Superior temporal gyrus (tissue), 1 donor: ENCODE measurements around the gene ITGA11.
A peak's percentile ranks its signal among the peaks of the same experiment; 100 is the strongest.

Experiments used
- DNase-seq: peaks from one replicate; pipeline ENCODE4 v3.0.0-alpha.2; 2016; ENCODE audit errors: extremely low spot score

Gene ITGA11

DNA sequence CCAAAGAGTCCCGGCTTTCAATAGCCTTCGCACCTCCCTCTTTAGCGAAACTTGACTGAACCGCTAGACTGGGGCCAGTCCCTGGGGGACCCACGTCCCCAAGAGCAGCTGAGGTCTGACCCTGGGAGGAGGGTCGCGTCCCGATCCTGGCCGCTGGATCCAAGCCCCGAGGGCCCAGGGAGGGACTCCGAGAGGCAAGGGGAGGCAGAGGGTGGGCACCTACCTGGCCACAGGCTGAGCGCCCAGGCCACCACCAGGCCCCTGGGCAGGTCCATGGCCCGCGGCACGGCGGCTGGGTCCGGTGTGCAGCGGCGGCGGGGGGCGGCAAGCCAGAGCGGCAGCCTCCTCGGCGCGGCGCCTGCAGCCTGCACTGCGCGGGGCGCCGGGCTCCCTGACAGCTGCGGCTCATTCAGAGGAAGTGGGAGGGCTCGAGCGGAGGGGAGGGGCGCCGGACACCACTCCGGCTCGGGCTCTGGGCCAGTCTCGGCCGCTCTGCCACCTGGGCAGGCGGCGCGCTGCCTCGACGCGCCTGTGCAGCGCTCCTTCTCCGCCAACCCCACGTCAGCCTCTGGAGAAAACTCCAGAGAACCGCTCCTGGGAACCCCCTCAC lies at the start of gene ITGA11:
Gene ITGA11, minus strand, starts transcription at position 372 of the 610 bp plus-strand sequence. Its CDS starts 97 bp downstream, at position 275.
- DNase-seq = no peak

DNA sequence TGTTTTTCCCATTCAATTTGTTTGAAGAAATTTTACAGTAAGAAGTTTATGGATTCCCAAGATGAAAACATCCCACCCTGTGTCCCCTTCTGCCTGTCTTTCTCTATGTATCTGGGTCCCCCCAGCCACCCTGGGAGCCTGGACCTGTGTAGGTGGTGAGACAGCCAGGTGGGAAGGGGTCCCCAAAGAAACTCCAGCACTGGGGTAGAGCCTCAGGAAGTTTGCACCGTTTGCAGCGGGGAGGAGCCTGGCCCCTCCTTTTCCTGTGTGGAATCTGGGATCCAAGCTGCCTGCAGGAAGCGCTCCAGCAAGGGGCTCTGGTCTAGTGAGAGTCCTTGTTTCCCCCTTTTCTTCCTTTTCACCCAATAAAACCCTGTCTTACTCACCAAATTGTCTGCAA lies 49.4 kb upstream of the ITGA11 start:
- DNase-seq = no peak

DNA sequence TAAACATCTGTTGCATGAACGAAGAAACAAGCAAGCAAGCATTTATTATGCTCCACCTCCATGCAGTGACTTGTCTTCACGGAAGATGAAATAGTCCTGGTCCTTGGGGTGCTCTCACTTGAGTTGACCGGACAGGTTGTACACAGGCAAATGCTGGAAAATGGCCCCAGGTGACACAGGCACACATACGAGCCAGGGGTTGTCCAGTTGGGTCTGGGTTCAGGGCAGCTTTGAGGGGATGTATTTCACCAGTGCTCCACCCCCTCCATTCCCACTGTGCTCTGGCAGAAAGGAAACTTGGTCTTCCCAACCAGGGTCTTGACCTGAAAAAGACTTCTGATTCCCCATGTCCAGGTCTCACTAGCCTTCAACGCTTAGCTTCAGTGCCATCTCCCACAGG lies 48.3 kb upstream of the ITGA11 start:
- no peak for DNase-seq

DNA sequence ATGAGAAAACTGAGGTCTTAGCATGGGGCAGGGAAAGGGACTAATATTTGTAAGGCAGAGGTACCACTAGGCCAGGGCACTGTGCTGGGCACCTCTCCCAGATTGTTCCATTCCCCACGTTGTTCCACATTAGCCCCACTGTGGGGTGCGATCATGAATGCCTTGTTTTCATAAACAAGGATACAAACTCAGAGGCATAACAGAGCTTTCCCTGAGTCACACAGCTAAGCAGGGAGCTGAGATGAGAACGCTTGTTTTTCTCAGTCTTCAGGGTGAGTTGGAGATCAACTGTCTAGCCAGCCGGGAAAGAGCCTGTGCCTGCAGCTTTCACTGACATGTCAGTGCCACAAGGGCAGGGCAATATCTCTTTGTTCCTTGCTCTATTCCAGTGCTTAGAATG lies 47.9 kb upstream of the ITGA11 start:
- peak; percentile 13 for DNase-seq

- peak; percentile 42 for DNase-seq
Measured at GRCh38 chr15:68479406-68479805, 47.4 kb upstream of the ITGA11 start.

GRCh38 chr15:68478853-68479252 lies 46.9 kb upstream of the ITGA11 start:
- DNase-seq = no peak

- no peak for DNase-seq
Measured at GRCh38 chr15:68475449-68475848, 43.5 kb upstream of the ITGA11 start.

- DNase-seq = no peak
Measured at GRCh38 chr15:68471541-68471940, 39.6 kb upstream of the ITGA11 start.

GRCh38 chr15:68470976-68471375 lies 39.0 kb upstream of the ITGA11 start:
- no peak for DNase-seq

- no peak for DNase-seq
Measured at GRCh38 chr15:68470049-68470742, 38.2 kb upstream of the ITGA11 start.

DNA sequence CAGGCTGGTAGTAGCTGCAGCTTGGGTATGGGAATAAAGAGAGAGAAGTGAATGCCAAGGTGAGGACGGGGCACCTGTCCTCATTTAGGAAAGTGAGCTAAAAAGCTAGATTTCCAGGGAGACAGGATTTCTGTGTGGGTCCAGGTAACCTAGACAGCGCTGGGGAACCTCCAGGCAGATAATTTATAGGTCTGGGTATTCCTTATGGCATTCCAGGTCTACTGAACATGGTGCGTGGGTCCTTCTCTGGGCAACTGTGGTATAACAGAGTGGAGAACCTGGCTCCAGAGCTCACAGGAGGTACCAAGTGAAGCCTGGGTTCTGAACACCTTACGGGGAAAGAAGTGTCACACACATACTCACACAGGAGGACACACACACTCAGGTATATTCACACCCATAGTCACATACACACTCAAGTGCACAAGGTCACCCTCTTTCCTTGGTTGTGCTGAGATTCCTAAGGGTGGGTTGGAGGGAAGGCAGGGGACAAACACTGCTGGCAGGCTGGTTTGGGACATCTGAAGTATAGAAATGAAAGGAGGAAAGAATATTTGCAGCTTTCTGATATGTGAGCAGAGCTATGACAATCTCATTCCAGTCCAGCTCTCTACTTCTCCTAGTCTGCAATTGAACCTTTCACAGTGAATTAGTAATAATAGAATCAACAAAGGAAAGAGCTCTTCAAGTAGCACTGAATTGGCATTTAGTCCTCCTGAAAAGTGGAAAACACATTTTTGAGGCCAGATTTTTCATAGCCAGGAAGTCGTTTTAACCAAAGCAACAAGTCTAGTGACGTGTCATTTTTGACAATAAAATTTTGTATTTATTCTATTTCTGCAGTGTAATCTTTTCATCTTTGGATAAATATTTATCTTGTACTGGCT lies 37.4 kb upstream of the ITGA11 start:
- DNase-seq = no peak

GRCh38 chr15:68466876-68467275 lies 34.9 kb upstream of the ITGA11 start:
- no peak for DNase-seq

- DNase-seq = no peak
Measured at GRCh38 chr15:68465861-68466560, 34.0 kb upstream of the ITGA11 start.

DNA sequence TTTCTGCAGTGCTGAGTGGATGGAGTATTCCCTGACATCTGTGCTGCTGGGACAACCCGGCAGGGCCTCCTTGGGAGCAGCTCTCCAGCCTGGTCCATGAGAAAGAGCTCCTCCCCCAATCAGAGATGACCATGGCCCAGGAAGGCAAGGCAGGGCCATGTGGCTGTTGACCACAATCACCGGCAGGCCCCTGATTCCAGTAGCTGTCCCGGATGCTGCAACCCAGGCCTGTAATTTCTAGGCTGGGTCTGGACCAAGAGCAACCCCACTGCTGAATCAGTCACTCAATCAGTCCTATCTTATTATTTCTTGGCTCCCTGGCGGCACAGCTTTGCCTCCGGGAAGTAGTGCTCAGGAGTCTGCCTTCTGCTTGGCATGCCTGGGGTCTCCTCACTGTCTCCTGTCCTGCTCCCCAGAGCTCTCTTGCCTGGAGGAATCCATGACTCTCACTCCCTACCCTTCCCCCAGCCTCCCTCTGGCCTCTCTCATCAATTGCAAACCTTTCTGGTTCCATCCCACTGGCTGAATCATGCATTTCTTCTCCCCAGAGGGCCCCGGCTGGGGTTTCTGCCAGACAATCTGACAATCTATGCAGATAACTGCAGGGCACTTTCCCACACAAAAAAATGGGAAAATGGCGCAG lies 32.6 kb upstream of the ITGA11 start:
- no peak for DNase-seq

GRCh38 chr15:68463996-68464395 lies 32.0 kb upstream of the ITGA11 start:
- DNase-seq = no peak

DNA sequence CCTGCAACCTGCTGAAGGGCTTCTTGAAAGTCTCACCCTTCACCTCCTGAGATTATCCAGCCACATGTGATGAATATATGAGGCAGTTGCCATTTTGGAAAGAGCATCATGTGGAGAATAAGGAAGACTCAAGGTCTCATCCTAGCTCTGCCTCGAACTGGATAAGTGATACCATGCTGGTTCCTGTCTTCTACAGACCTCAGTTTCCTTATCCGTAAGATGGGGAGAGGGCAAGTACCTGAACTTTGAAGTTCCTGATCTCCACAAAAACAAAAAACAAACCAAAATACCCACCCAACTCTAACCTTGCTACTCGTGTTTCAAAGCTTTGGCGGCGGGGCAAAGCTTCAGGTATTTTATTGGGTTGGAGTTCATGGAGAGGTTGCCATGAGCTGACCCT lies 31.5 kb upstream of the ITGA11 start:
- DNase-seq = no peak

DNA sequence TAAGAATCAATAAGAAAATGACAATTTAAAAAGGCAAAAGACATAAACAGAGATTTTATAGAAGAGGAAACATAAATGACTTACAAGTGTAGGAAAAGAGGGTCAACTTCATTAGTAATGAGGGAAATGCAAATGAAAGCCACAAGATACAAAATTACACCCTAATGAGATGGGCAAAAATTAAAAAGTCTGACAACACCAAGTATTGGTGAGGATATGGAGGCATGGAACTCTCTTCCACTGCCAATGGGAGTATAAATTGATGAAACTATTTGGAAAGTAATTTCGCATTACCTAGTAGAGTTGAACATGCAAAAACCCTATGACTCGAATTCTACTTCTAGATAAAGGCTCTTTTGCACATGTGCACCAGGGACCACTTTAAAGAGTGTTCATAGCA lies 28.2 kb upstream of the ITGA11 start:
- no peak for DNase-seq

DNA sequence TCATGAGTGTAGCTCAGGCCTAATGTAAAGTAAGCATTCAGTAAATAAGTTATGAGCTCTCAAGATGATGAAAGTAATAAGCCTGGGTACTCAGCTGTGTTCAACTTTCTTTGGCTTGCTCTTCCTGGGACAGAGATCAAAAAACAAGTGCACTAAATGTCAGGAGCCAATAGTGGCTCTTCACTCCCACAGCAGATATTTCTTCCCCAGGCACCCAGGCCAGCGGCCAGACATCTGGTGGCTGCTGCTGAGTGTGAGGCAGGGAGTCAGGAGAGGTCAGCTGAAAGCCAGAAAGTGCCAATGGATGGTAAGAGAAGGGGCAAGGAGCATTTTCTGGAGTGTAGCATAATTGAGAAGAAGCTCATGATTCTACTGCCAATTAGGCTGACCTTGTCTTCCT lies 18.2 kb upstream of the ITGA11 start:
- no peak for DNase-seq

DNA sequence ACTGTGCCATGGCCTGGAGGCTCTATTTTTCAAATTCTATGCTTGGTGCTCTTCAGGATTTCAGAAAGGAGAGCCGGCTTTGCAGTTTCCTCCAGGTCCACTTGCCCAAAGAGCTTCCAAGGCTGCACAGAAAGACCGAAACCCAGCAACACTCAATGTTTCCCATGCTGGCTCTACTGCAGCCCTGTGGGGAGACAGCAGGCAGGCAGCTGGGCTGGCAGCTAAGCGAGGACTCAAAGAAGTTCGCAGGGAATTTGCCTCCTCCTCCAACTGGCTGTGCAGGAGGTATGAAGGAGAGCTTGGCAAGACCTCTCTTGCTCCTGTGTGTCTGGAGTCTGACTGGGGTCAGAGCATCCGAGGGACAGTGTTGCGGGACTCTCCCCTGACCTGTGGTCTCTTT lies 17.4 kb upstream of the ITGA11 start:
- no peak for DNase-seq

GRCh38 chr15:68447976-68448755 lies 16.2 kb upstream of the ITGA11 start:
- DNase-seq = no peak

- DNase-seq = no peak
Measured at GRCh38 chr15:68447209-68447608, 15.2 kb upstream of the ITGA11 start.
